ENCODE results near the gene NEK9. TPM values are rescaled to one million over a fixed set of nuclear protein-coding genes. Genes with fewer than 3 reads are reported as not detected.

Gene NEK9
- polyA plus RNA-seq, 4 donors, result 120 to 150 (median 133) TPM

DNA sequence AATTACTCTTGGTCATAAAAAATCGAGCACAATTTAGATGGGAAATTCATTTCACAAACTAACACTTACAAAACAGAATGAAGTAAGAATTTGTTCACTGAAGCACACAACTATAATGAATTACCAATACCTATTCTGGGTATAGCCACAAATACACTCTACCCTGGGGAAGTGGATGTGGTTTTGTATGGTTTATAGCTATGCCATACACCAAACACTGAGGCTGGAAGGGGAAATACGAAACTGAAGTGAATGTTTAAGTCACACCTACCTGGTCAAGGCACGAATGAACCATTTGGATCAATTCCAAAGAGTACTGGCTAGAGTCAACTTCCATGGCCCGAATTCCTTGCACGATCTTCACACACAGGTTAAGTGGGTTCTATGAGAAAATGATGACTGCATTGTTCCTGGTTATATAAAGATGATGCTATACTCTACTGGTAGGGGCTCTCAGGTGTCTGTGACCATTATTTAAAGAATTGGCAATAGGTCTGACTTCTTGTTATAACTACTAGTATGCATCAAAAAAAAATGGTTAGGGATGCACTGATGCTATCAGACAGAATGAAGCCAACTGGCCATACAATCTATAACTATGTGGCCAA is 12.8 kb downstream of the NEK9 start:
- DNase-seq (ENCODE audit: low read depth in 4 of 4, low spot score in 2 of 4), result no peak

DNA sequence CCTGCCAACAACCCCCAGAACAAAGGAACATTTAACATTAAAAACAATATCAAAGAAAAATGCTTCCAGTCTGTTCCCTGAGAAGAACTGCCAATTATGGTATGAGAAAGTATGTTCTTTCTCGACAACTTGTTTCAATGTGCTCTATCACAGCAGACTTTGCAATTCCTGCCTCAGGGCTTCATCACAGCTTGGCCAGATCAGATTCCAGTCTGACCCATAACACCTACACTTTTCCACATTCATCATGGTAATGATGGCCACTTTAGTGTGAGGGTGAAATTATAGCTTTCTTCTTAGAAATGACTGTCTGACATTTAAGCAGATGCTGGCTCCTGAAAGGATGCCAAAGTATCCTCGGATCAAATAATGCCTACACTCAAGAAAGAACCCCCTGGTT is 17.0 kb downstream of the NEK9 start:
- no peak for DNase-seq (ENCODE audit: low read depth in 4 of 4, low spot score in 2 of 4)

DNA sequence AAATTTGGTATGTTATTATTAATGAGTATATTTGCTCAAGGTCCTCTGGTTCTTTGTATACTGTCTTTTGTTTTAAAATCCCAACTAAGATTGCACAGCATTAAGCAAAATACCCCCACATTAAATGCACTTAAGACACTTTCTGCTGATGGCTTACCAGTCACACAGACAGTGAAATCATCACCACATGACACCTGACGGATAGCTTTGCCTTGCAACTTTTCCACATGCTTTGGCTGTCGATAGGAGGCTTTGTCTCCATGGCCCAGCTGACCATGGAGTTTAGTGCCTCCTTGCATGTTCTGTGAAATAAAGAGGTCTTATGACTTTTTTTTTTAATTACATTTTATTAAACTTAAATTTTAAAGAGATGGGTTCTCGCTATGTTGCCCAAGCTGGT is 19.7 kb downstream of the NEK9 start:
- DNase-seq (ENCODE audit: low read depth in 4 of 4, low spot score in 2 of 4), result no peak

DNA sequence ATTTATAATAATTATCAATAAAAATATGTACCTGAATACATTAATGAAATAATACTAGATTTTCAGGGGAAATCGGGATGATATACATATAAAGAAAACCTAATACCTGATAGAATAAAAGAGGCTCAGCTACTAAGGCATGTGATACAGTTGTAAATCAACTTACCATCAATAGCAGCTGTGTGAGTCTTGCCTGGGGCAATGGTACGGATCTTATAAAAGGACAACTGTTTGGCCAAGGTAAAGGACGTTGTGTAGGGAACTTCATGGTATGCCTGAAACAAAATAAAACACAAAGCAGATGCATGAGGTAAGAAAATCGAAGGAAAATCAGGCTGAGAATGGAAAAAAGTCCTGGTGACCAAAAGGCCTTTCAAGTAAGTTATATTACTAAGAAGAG is 25.4 kb downstream of the NEK9 start:
- no peak for DNase-seq (ENCODE audit: low read depth in 4 of 4, low spot score in 2 of 4)

DNA sequence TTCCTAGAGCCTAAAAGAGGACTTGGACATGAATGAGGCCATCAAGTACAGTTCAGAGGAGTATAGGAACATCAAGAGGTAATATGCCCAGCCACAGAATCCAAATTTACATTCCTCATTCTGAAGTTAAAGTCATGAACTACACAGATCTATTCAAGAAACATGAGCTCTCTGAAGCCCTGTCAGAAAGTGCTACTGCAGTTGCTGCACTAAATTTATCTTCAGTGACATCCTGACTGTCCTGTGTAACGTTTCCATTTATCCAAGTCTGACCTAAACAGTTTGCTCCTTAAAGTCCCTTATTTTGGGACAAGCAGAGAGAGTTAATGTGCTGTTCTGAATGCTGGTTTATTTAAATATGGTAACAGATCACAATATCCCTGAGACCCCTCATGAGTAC is 28.2 kb downstream of the NEK9 start:
- DNase-seq (ENCODE audit: low read depth in 4 of 4, low spot score in 2 of 4), result no peak

DNA sequence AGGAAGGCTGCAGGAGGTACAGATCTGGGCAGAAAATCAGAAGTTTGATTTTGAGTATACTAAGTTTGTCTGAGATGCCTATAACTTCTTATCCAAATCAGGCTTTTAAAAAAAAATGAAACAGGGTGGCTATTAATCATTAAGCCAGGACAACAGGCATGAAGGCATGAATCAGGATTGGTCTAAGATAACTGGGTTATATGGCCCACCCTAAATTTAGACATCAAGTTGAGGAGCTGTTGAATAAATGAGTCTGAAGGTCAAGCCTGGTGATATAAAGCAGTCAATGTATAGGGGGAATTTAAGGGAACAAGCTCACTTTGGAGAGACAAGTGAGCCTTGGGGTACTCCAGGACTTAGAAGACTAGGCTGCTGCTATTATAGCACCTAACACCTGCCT is 28.6 kb downstream of the NEK9 start:
- no peak for DNase-seq (ENCODE audit: low read depth in 4 of 4, low spot score in 2 of 4)

DNA sequence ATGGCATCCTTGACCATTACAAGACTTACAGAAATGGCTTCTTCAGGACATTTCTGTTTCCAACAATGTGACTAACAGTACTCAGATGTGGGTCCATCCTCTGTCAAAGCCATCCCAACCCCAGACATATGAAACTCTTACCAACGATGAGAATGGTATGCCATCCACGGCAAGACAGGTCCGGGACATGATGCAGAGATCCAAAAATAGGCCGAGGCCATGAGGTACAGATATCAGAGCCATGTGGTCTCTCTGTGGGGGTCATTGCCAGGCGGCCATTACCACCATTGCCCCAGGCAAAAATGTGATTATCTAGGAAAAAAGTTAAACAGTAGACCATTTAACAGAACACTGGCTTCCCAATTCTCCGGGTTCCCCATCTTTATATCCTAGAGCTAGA is 29.9 kb downstream of the NEK9 start:
- DNase-seq (ENCODE audit: low read depth in 4 of 4, low spot score in 2 of 4), result no peak

DNA sequence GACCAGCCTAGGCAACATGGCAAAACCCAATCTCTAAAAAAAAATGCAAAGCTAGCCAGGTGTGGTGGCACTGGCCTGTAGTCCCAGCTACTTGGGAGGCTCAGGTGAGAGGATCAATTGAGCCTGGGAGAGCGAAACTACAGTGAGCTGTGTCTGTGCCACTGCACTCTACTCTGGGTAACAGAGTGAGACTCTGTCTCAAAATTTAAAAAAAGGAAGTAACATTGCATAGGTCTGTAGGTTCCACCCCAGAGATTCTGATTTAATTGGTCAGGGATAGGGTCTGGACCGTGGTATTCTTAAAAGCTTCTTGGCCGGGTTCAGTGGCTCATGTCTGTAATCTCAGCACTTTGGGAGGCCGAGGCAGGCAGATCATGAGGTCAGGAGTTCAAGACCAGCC is 31.2 kb downstream of the NEK9 start:
- no peak for DNase-seq (ENCODE audit: low read depth in 4 of 4, low spot score in 2 of 4)

DNA sequence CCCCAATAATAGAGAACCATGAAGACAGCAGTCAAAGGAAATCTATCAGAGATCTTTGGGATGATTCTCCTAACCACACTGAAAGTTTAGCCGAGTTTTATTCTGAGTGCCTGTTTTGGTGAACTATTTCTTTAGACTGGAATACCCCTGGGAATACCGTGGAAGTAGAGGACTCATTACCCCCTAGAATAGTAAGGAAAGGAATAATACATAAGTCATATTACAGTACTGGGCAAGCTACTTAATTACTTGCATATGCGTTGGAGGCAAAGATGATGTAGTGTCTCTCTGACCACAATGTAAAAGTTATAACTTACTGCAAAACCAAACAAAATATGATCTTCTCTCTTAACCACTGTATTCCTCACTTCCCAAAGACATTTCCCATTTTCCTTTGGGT is 32.0 kb downstream of the NEK9 start:
- no peak for DNase-seq (ENCODE audit: low read depth in 4 of 4, low spot score in 2 of 4)

DNA sequence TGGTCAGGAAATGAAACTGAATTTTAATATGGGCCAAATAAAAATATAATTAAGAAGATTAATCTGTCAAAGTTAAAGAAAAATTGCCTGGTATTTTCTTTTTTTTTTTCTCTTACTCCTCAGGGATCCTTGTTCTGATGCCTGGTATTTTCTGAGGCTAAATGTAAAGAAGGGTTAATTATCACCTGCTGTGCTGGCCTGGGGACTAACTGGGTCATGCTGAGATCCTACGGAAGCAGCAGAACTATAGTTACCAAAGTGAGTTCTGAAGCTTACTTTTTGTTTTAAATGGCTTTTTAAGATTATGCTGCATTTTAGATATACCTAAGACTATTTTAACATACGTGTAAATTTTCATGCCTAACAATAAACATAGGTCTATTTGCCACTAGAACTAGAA is 34.1 kb downstream of the NEK9 start:
- no peak for DNase-seq (ENCODE audit: low read depth in 4 of 4, low spot score in 2 of 4)

DNA sequence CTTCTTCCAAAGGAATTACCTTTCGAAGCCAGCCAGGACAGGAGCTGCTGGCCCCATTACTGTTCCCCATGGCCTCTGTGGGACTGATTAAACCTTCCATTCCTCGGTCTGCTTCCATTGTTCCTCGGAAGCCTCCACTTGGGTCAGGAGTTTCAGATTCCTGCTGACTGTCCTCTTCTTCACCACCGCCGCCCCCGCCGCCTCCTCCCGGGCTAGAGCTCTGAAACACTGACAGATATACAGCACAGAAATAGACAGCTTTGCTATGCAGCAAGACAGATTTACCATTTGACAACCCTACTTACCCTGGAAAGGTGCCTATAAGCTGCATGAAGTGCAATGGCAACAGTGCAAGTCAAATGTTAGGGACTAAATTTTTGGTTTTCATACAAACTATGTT is 35.6 kb downstream of the NEK9 start:
- no peak for DNase-seq (ENCODE audit: low read depth in 4 of 4, low spot score in 2 of 4)

DNA sequence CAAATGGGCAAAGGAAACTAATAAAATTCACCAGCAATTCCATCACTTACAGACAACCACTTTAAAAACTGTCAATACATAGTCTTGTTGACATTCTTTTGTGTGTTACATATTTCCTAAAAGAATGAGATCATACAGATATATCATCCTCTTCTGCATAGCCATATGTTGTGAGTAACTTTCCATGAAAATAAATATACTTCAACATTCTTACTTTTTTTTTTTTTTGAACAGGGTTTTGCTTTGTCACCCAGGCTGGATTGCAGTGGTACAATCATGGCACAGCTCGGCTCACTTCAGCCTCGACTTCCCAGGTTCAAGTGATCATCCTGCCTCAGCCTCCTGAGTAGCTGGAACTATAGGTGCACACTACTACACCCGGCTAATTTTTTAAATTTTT is 36.5 kb downstream of the NEK9 start:
- no peak for DNase-seq (ENCODE audit: low read depth in 4 of 4, low spot score in 2 of 4)

DNA sequence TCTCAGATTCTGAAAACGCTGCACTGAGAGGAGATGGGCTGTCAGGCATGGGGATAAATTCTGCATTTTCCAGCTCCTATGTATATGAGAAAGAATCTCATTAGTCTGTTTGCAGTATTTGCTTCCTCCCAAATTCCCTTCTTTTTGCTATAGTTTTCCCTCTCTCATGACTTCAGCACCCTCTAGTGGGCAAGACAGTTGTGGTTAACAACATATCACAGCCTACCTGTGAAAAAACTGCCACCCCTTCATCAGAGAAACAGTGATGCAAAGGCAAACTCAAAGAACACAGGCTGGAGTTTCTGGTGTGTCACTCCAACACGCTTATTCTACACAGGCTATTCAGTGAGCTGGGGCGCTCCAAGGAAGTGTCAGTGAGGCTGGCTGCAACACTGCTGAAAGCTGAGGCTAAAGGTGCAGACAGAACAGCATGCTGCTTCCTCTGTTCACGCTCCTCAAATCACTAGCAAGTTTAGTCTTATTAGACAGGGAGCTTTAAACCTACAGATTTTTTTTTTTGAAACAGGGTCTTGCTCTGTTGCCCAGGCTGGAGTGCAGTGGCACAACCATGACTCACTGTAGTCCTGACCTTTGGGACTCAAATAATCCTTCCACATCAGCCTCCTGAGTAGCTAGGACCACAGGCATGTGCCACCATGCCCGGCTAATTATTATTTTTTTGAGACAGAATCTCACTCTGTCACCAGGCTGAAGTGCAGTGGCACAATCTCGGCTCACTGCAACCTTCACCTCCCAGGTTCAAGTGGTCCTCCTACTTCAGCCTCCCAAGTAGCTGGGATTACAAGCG is 38.1 kb downstream of the NEK9 start:
- DNase-seq (ENCODE audit: low read depth in 4 of 4, low spot score in 2 of 4), result peak in 3 of 4 donors; percentile 45 to 63 (median 53)

DNA sequence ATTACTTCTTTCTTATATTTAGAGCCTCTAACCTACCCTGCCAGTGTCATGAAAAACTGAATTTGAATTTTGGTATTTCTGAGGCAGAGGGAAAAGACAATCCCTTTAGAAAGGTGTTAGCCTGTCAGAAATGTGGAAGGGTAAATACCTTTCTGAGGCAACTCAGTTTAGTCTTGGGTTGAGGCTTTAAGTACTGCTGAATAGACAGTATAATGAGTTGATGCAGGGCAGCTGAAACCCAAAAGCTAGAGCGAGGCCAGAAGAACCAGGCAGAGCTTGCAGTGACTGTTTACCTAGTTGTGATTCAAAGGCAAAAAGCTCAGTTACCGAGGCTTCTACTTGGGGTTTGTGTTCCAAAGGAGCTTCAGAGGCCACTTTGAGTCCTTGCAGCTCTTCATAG is 38.7 kb downstream of the NEK9 start:
- DNase-seq (ENCODE audit: low read depth in 4 of 4, low spot score in 2 of 4), result no peak

DNA sequence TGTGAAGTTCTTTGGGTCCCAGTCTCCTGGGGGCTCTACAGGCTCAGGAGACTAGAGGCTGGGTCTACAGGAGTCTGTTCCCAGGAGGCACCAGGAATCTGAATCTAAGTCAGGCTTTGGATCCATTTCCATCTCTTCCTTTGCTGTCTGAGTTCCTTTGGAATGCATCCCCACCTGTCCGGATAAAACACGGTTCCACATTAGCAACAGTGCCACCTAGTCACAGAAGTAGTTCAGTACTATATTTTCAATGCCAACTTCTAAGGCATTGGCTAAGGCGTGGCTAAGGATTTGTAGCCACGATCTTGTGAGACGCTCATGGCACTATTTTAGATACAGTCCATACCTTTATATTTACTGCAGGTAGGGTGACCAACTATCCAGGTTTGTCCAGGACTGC is 42.3 kb downstream of the NEK9 start:
- no peak for DNase-seq (ENCODE audit: low read depth in 4 of 4, low spot score in 2 of 4)

DNA sequence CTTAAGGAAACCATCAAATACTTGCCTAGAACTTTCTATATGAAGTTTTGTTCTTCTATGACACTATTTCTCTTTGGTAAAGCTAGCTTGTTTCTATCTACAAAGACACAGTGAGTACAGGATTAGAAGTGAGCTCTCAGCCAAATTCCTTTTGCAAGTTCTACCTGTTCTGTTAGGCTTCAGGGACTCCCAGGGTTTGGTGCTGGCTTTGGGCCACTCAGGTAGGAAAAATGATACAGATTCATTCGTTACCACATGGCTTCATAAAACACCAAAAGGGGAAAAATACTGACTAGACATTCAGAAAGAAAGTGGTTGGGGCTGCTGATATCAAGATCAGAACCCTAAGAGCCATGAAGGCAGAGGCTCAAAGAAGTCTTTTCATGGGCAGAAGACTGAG is 43.6 kb downstream of the NEK9 start:
- DNase-seq (ENCODE audit: low read depth in 4 of 4, low spot score in 2 of 4), result no peak

DNA sequence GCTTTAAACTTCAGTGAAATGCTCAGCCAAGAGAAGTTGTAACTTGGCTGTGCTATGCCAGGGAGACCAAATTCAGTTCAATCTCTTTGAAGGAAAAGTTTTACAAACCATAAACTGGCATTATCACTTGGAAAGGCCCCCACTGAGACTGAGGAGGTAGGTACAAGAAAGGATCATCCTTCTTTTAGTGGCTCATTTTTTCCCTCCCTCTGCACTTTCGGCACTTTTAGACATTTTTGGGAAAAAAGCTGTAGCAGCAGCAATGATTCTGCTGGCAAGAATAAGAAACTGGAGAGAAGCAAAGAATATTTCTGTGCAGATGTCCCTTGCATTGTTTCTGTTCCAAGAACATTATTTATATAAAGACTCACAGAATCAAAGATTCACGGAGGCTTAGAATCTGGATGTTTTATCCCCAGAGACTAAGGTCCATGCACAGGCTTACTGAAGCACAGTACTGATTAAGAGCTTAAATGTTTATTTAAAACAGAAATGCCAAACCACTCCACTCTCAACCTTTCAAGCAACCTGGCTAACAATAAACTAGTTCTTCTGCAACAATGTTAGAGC is 45.1 kb downstream of the NEK9 start:
- DNase-seq (ENCODE audit: low read depth in 4 of 4, low spot score in 2 of 4), result no peak

DNA sequence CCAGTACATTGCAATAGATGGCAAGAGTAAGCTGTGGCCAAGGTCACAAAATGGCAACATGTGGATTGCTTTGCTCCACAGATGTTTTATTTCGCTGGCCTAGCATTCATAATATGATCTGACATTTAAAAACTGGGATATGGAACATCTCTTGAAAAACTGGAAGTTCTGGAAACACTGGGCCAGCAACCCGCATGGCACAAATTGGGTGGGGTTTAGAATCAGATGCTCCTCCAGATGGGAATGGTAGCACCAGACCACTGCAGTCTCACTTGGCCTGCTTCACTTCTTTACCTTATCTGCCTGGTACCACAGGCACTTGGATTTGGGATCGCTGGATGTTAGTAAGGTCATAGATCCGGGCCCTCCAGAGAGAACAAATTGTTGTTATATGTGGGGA is 47.3 kb downstream of the NEK9 start:
- no peak for DNase-seq (ENCODE audit: low read depth in 4 of 4, low spot score in 2 of 4)

DNA sequence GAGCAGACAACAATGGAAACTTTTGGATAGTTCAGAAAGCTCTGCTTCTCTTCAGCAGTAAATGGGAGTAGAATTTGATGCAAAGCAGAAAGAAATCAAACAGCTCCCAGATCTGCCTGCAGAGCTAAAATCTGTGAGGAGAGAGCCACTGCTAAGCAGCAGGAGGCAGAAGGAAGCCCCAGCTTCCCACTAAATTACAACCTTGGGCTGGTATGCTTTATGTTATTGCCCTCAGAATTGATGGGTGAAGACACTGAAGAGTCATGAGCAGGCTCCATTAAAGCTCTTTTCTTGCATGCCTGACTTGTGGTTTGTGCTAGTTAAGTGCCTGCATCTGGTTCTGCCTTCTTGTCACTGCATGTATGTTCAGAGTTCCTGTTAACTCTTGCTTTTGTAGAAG is 49.1 kb downstream of the NEK9 start:
- no peak for DNase-seq (ENCODE audit: low read depth in 4 of 4, low spot score in 2 of 4)

DNA sequence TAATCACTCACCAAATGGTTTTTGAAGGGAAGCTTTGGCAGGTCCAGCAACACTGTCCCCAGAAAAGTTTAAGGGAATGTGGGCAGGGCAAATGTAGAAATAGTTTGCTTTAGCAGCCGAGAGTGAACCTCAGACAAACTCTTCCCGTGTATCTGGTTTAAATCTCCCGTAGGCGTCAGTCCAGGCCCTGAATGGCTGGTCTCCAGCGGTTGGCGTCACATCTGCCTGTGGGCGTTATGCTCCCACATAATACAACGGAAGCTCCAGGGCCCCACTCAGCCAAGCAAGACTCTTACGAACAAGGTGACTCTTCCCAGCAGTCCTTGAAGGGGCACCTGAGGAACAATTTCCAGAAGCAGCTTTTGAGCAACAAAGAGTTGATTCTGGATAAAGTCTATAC is 56.5 kb downstream of the NEK9 start:
- DNase-seq (ENCODE audit: low read depth in 4 of 4, low spot score in 2 of 4), result no peak

DNA sequence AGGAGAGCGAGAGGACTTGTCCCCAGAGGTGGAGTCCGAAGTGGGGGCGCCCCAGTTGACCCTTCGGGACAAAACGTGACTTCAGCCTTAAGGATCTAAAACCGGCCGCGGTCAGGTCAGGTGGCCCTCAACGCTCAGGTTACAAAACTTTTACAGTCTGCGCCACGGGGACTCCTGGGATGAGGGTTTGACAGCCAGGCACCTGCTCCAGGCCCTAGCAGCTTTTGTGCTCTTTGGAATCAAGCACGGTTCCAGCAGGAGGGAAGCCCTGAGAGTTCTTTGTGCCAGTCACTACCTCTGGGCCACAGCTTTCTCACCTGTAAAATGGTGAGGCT is 57.1 kb downstream of the NEK9 start:
- DNase-seq (ENCODE audit: low read depth in 4 of 4, low spot score in 2 of 4), result no peak

DNA sequence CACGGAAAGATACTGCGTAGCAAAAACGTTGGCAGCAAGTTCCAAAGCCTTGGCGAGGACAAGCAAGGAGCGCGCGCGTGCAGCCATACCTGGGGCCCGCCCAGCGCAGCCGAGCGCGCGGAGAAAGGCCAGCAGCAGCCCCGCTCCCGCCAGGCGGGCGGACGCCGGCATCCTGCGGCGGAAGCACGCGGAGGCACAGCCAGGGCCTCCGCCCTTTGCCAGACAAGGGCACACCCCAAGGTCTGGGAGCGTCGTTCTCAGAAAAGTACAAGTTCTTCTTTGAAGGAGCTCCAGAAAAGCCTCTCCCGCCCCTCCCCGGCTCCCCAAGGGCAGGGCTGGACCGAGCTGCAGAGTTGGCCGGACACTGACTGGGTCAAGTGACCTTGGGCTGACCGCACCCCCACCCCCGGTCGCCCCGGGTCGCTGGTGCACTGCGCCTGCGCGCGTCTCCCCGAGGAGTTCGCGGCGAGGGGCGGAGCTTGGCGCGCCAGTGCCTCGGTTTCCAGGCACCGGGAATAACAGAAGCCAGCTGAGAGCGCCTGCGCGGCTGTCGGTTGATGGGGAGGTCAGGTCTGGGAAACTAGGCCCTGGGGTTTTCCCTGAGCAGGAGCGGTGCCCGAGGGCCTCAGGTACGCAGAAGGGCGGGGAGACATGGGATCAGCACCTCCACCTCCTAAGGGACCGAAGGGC is 57.6 kb downstream of the NEK9 start, which contains the start of gene ZC2HC1C:
ZC2HC1C (plus strand) TSS at position 521 of the 690 bp plus-strand sequence. CDS start 933 bp downstream, outside the sequence.
- DNase-seq (ENCODE audit: low read depth in 4 of 4, low spot score in 2 of 4), result peak; percentile 67 to 82 (median 78)

Data from left renal cortex interstitium (tissue), 4 donors.